Measurements from ENCODE around the gene HMCES.
"Not testable (repeated sequence)": the region's sequence is repeated elsewhere in the genome, so short reads cannot be mapped to it uniquely, and the experiment has no call there.

HMCES gene

DNA sequence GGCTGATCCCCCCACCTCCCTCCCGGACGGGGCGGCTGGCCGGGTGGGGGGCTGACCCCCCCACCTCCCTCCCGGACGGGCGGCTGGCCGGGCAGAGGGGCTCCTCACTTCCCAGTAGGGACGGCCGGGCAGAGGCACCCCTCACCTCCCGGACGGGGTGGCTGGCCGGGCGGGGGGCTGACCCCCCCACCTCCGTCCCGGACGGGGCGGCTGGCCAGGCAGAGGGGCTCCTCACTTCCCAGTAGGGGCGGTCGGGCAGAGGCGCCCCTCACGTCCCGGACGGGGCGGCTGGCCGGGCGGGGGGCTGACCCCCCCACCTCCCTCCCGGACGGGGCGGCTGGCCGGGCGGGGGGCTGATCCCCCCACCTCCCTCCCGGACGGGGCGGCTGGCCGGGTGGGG, 60.5 kb downstream of the HMCES start:
- not testable (repeated sequence) for H3K9me3 ChIP-seq (ENCODE audit: control insufficient read depth, insufficient read depth, low read length); H3K27me3 ChIP-seq (ENCODE audit: control insufficient read depth, insufficient read depth, low read length); H3K4me3 ChIP-seq (ENCODE audit: low read depth, low read length); H3K36me3 ChIP-seq (ENCODE audit: control insufficient read depth, insufficient read depth, low read length); H3K9ac ChIP-seq (ENCODE audit: low read depth, low read length); H3K4me1 ChIP-seq (ENCODE audit: control insufficient read depth, insufficient read depth, low read length); H3K27ac ChIP-seq (ENCODE audit: low read depth, low read length)

DNA sequence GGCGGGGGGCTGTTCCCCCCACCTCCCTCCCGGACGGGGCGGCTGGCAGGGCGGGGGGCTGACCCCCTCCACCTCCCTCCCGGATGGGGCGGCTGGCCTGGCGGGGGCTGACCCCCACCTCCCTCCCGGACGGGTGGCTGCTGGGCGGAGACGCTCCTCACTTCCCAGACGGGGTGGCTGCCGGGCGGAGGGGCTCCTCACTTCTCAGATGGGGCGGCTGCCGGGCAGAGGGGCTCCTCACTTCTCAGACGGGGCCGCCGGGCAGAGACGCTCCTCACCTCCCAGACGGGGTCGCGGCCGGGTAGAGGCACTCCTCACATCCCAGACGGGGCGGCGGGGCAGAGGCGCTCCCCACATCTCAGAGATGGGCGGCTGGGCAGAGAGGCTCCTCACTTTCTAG, 61.2 kb downstream of the HMCES start:
- not testable (repeated sequence) for H3K27ac ChIP-seq (ENCODE audit: low read depth, low read length); H3K9ac ChIP-seq (ENCODE audit: low read depth, low read length); H3K9me3 ChIP-seq (ENCODE audit: control insufficient read depth, insufficient read depth, low read length); H3K27me3 ChIP-seq (ENCODE audit: control insufficient read depth, insufficient read depth, low read length); H3K4me3 ChIP-seq (ENCODE audit: low read depth, low read length); H3K36me3 ChIP-seq (ENCODE audit: control insufficient read depth, insufficient read depth, low read length); H3K4me1 ChIP-seq (ENCODE audit: control insufficient read depth, insufficient read depth, low read length)

- H3K27ac ChIP-seq (ENCODE audit: low read depth, low read length): no peak overlapping the region
- no peak overlapping the region for H3K4me3 ChIP-seq (ENCODE audit: low read depth, low read length)
- H3K4me1 ChIP-seq (ENCODE audit: control insufficient read depth, insufficient read depth, low read length): peaks cover 9% of the 10 kb centered on the region; the same call in 1 of the 2 replicates
These were observed 62.9 kb downstream of the HMCES start for GRCh38 chr3:129341331-129342141.

GRCh38 chr3:129343643-129344360, 65.1 kb downstream of the HMCES start:
- Histone ChIP-seq H3K27me3 (ENCODE audit: control insufficient read depth, insufficient read depth, low read length) (no peaks in the 10 kb centered on the region), H3K4me1 (ENCODE audit: control insufficient read depth, insufficient read depth, low read length) (peaks cover 9% of the 10 kb centered on the region; the same call in 1 of the 2 replicates), H3K4me3 (ENCODE audit: low read depth, low read length) (peak overlapping the region; percentile 51), H3K27ac (ENCODE audit: low read depth, low read length) (no peak overlapping the region), H3K36me3 (ENCODE audit: control insufficient read depth, insufficient read depth, low read length) (no peaks in the 10 kb centered on the region), H3K9ac (ENCODE audit: low read depth, low read length) (no peak overlapping the region), H3K9me3 (ENCODE audit: control insufficient read depth, insufficient read depth, low read length) (no peaks in the 10 kb centered on the region)

More at GRCh38 chr3:129341331-129342141, 62.9 kb downstream of the HMCES start:
- Histone ChIP-seq H3K36me3 (ENCODE audit: control insufficient read depth, insufficient read depth, low read length) (no peaks in the 10 kb centered on the region), H3K9ac (ENCODE audit: low read depth, low read length) (no peak overlapping the region), H3K27me3 (ENCODE audit: control insufficient read depth, insufficient read depth, low read length) (no peaks in the 10 kb centered on the region), H3K9me3 (ENCODE audit: control insufficient read depth, insufficient read depth, low read length) (no peaks in the 10 kb centered on the region)

DNA sequence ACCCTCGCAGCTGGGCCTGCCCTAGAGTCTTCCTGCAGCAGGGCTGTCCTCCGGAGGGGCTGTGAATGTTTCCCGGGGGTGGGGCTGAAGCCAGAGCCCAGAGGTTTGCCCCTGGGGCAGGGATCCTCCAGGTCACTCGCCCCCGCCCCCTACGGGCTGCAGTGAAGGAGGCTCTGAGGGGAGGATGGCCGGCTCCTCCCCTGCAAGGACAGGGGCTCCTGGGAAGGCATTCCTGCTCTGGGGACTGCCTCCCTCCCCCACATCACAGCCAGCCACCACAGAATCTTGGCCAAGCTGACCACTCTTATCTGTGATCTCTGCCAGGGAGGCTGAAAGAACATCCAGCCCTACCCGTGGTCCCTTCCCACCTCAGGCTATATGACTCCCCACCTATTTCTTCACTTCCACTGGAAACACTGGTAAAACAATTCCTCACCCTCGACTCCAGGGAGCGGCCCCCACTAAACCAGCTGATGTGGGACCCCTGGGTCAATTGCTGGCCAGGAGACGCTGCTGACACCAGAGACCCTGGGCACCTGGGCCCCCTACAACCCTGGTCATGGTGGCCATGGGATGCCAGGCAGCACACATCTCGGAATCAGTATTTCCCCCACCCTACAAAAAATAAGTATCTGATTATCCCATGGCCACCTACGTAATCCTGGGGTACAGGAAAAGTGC, 66.0 kb downstream of the HMCES start:
- Histone ChIP-seq H3K9me3 (ENCODE audit: control insufficient read depth, insufficient read depth, low read length) (no peaks in the 10 kb centered on the region), H3K27ac (ENCODE audit: low read depth, low read length) (no peak overlapping the region), H3K4me1 (ENCODE audit: control insufficient read depth, insufficient read depth, low read length) (peaks cover 9% of the 10 kb centered on the region; the same call in 1 of the 2 replicates), H3K36me3 (ENCODE audit: control insufficient read depth, insufficient read depth, low read length) (no peaks in the 10 kb centered on the region), H3K27me3 (ENCODE audit: control insufficient read depth, insufficient read depth, low read length) (no peaks in the 10 kb centered on the region), H3K4me3 (ENCODE audit: low read depth, low read length) (peak overlapping the region; percentile 51; the same call in 1 of the 2 replicates), H3K9ac (ENCODE audit: low read depth, low read length) (no peak overlapping the region)

DNA sequence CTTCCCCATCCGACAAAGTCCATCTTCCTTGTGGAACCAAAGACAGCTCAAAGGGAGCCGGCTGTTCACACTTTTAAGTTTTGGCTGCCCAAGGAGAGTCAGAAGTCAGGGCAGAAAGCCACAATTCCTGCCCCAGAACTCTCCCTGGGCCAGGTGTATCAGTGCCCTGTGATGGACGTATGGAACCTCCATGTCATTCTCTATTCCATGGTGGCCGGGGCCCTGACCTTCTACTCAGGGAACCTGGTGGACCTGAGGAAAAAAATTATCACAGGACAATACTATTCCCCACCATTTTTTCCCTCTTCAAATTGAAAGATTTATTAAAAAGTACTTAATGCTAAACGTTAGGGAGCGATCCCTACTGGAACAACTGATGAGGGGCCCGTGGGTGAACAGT, 66.6 kb downstream of the HMCES start:
- no peaks in the 10 kb centered on the region for H3K9me3 ChIP-seq (ENCODE audit: control insufficient read depth, insufficient read depth, low read length)
- H3K27ac ChIP-seq (ENCODE audit: low read depth, low read length): no peak overlapping the region
- no peak overlapping the region for H3K9ac ChIP-seq (ENCODE audit: low read depth, low read length)
- peaks cover 9% of the 10 kb centered on the region; the same call in 1 of the 2 replicates for H3K4me1 ChIP-seq (ENCODE audit: control insufficient read depth, insufficient read depth, low read length)
- H3K4me3 ChIP-seq (ENCODE audit: low read depth, low read length): no peak overlapping the region
- H3K27me3 ChIP-seq (ENCODE audit: control insufficient read depth, insufficient read depth, low read length): no peaks in the 10 kb centered on the region
- no peaks in the 10 kb centered on the region for H3K36me3 ChIP-seq (ENCODE audit: control insufficient read depth, insufficient read depth, low read length)

DNA sequence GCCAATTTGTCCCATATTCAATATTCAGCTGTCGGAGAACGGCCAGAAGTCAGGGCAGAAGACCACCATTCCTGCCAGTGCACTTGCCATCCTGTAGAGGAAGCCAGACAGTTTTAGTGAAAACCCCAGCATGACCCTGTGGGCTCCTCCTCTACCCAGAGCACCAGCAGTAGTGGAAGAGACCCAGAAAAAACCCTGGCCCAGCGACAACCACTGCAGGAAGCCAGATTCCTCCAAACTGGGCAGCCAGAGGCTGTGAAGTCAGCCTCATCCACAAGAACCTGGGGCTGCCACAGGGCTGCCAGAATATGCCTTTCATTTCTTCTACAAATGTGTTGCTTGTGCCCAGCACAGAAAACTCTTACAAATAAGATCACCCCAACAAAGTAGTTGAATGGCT, 67.3 kb downstream of the HMCES start:
- Histone ChIP-seq H3K4me1 (ENCODE audit: control insufficient read depth, insufficient read depth, low read length) (peaks cover 9% of the 10 kb centered on the region; the same call in 1 of the 2 replicates), H3K27ac (ENCODE audit: low read depth, low read length) (no peak overlapping the region), H3K36me3 (ENCODE audit: control insufficient read depth, insufficient read depth, low read length) (no peaks in the 10 kb centered on the region), H3K27me3 (ENCODE audit: control insufficient read depth, insufficient read depth, low read length) (no peaks in the 10 kb centered on the region), H3K4me3 (ENCODE audit: low read depth, low read length) (no peak overlapping the region), H3K9me3 (ENCODE audit: control insufficient read depth, insufficient read depth, low read length) (no peaks in the 10 kb centered on the region), H3K9ac (ENCODE audit: low read depth, low read length) (no peak overlapping the region)

GRCh38 chr3:129346695-129347457, 68.2 kb downstream of the HMCES start:
- Histone ChIP-seq H3K27me3 (ENCODE audit: control insufficient read depth, insufficient read depth, low read length) (no peaks in the 10 kb centered on the region), H3K9me3 (ENCODE audit: control insufficient read depth, insufficient read depth, low read length) (no peaks in the 10 kb centered on the region), H3K36me3 (ENCODE audit: control insufficient read depth, insufficient read depth, low read length) (no peaks in the 10 kb centered on the region), H3K27ac (ENCODE audit: low read depth, low read length) (no peak overlapping the region), H3K4me1 (ENCODE audit: control insufficient read depth, insufficient read depth, low read length) (peaks cover 9% of the 10 kb centered on the region; the same call in 1 of the 2 replicates), H3K4me3 (ENCODE audit: low read depth, low read length) (no peak overlapping the region), H3K9ac (ENCODE audit: low read depth, low read length) (no peak overlapping the region)

DNA sequence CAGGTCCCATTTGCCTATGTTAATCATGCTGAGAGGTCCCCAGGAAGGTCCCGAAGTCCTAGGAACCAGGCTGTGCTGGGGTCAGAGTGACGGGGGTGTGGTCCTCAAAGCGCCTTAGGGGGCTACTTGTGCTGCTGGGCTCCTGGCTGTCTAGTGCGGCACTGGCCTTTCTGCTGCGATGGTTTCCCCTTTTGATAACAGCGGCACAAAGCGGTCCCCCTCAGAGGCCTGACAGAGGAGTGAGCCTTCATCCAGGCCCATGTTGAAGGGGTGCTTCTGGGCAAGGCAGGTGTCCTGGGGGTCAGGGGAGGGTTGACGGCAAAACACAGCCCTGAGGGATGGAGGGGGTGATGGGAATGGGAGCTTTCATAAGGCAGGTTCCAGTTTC, 68.8 kb downstream of the HMCES start:
- no peaks in the 10 kb centered on the region for H3K36me3 ChIP-seq (ENCODE audit: control insufficient read depth, insufficient read depth, low read length)
- no peaks in the 10 kb centered on the region for H3K9me3 ChIP-seq (ENCODE audit: control insufficient read depth, insufficient read depth, low read length)
- no peaks in the 10 kb centered on the region for H3K27me3 ChIP-seq (ENCODE audit: control insufficient read depth, insufficient read depth, low read length)
- H3K27ac ChIP-seq (ENCODE audit: low read depth, low read length): no peak overlapping the region
- no peak overlapping the region for H3K9ac ChIP-seq (ENCODE audit: low read depth, low read length)
- H3K4me3 ChIP-seq (ENCODE audit: low read depth, low read length): no peak overlapping the region
- peaks cover 9% of the 10 kb centered on the region; the same call in 1 of the 2 replicates for H3K4me1 ChIP-seq (ENCODE audit: control insufficient read depth, insufficient read depth, low read length)

DNA sequence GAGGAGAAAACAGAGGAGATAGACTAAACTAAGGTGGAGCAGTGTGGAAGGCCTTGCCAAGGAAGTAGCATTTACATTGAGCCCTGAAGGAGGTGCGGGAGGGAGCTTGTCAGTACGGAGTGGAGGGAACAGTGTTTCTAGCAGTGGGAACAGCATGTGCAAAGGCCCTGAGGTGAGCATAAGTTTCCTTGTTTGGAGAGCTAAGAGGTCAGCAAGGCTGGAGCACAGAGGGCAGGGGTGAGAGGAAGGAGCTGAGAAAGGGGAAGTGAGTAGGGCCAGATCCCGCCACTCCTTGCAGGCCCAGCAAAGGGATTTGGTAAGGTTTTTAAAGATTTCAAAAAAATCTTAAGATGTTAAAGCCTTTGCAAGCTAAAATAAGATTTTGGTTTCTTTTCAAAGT, 70.1 kb downstream of the HMCES start:
- Histone ChIP-seq H3K4me1 (ENCODE audit: control insufficient read depth, insufficient read depth, low read length) (peaks cover 9% of the 10 kb centered on the region; the same call in 1 of the 2 replicates), H3K27me3 (ENCODE audit: control insufficient read depth, insufficient read depth, low read length) (no peaks in the 10 kb centered on the region), H3K9me3 (ENCODE audit: control insufficient read depth, insufficient read depth, low read length) (no peaks in the 10 kb centered on the region), H3K9ac (ENCODE audit: low read depth, low read length) (no peak overlapping the region), H3K27ac (ENCODE audit: low read depth, low read length) (no peak overlapping the region), H3K36me3 (ENCODE audit: control insufficient read depth, insufficient read depth, low read length) (no peaks in the 10 kb centered on the region), H3K4me3 (ENCODE audit: low read depth, low read length) (no peak overlapping the region)

Measured in HUES48 (cell line).